AG20443 (cell line): ENCODE data around the gene RAB26.

Experiments
- DNase-seq: peaks from one replicate; pipeline ENCODE4 v3.0.0; 2012; ENCODE audit warnings: low spot score, mixed read lengths

The RAB26 gene

DNA sequence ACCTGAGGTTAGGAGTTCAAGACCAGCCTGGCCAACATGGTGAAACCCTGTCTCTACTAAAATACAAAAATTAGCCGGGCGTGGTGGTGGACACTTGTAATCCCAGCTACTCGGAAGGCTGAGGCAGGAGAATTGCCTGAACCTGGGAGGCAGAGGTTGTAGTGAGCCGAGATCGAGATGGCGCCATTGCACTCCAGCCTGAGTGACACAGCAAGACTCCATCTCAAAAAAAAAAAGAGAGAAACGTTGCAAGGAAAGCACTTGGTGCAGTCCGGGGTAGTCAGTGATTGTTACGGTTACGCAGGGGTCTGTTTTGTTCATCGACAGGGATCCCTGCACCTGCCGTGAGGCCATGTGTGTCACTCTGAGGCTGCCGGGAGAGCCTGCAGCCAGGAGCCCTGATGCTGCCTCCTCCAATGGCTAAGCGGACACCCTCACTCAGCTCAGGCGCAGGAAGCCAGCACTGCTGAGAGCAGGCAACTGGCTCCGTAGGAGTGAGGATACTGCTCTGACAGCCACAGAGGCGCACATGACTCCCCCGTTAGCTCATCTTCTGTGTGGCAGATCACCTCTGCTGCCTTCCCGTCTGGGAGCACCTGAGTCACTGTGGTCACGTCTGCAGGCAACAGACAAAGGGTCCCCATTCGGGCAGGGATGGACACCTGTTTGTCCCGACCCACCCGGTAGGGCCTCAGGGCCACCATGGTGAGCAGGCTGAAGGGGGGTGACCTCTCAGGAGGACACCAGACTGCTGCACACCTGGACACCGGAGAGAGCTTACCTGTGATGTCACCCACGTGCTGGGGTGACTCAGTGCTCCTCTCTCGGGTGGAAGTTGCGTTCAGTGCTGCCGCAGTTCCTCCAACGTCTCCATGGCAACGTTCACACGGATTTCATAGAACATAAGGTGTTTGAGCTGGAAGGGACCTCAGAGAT is 5.2 kb upstream of the RAB26 start:
- DNase-seq: no peak

DNA sequence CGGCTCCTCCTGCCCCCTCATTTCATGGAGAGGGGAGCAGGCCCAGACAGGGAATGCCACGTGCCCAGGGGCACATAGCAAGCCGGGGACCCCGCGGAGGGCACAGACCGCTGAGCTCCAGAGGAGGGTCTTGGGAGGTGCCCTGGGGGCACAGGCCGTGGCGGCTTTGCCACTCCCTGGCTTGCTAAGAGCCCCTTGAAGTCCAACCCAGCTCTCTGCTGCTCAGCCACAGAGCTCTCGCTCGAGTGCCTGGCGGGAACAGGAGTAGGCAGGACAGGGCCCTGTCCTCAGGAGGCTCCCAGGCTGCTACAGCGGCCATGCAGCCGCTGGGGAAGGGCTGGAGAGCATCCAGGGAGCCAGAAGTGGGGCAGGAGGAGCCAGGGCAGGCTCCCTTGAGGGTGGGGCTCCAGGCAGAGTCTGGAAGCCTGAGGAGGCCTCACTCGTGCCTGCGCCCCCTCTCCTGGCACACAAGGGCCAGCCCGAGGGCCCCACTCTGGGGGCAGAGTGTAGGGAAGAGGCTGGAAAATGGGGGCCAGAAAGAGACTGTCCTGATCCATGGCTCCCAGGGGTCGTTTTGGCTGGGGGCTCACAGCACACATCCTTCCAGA is 4.4 kb upstream of the RAB26 start:
- DNase-seq: no peak

DNA sequence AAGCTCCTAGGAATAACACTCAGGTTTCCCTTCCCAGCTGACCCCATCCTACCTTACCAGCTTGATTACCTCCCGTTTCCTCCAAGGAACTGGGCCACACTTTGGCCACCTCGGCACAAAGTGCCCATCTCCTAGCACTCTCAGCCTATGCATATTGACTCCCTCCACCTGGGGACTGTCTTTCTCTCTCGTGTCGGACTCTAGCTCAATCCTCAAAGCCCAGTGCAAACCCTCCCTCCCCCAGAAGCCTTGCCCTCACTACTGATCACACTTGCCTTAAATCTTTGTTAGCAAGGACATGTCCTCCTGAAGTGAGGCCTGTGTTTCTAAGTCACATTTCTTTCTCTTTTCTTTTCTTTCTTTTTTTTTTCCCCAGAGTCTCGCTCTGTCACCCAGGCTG is 2.6 kb upstream of the RAB26 start:
- DNase-seq: no peak

DNA sequence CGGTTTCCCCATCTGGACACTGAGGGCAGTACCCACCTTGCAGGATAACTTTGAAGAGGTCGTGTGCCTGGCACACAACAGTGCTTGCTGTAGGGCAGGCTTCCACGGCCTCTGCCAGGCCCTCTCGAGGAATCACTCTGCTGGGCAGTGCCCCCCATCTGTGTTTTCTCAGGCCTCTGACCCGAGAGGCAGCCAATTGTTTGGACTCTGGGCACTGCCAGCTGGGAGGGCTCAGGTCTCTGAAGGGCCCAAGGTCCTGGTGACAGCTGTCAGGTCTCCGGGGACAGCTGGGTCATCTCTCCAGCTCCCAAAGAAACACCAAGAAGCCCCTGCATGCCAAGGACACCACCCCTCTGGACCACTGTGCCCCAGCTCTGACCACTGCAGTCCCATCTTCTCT is 1.0 kb upstream of the RAB26 start:
- no peak for DNase-seq

DNA sequence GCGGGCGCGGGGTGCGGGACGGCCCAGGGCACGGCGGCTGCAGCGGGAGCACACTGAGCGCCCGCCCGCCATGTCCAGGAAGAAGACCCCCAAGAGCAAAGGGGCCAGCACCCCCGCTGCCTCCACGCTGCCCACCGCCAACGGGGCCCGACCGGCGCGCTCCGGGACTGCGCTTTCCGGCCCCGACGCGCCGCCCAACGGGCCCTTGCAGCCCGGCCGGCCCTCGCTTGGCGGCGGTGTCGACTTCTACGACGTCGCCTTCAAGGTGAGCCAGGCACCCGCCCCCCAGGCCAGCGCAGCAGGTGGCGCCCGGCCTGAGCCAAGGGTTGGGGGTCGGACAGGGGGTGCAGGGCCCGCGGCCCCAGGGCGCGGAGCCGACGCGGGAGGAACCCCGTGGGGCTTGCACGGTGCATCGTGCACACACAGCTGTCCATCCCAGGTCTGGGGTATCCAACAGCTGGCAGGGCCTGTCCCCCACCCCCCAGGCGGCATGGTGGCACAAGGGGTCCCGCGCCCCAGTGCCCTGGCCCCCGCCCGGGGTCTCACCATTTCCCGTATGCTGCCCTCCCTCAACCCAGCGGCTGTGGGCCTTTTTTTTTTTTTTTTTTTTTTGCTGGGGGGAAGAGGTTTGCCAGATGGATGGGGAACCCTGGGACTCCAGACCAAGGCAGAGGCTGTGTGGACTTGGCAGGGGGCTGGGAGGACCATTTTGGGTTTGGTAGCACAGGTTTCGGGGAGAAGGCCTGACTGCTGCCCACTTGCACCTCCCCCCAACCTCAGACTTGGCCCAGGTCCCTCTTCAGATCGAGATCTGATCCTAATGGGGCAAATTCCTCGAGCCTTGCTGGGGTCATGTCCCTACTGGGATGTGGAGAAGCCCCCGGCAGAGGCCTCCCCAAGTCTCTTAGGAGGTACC is 547 bp downstream of the RAB26 start:
- no peak for DNase-seq

DNA sequence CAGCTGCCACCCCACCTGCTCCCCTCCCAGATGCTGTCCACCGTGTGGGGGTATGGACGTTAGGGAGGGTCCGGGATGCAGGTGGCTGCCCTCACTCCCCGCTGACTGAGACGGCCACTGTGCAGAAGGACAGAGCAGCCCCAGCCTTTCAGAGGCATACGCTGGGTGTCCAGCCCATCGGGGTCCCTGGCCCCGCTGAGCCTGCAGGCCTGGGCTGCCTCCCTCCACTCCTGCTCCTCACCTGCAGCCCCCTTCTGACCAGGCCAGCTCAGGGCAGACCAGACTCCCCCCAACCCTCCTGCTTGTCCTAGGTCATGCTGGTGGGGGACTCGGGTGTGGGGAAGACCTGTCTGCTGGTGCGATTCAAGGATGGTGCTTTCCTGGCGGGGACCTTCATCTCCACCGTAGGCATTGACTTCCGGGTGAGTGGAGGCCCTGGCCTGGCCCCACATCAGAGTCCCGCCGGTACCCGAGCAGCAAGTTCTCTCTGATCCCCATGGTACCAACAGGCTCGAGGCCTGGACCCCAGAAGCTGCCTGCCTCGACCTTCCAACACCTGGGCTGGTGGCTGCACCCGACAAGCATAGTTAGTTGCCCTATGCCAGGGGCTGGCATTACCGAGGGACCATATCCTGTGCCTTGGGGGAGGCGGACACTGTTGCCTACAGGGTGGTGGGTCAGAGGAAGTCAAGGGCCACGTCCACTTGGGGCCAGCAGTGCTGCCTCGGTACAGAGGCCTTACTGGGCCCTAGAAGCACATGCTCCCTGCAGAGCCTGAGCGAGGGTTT is 1.4 kb downstream of the RAB26 start:
- no peak for DNase-seq

DNA sequence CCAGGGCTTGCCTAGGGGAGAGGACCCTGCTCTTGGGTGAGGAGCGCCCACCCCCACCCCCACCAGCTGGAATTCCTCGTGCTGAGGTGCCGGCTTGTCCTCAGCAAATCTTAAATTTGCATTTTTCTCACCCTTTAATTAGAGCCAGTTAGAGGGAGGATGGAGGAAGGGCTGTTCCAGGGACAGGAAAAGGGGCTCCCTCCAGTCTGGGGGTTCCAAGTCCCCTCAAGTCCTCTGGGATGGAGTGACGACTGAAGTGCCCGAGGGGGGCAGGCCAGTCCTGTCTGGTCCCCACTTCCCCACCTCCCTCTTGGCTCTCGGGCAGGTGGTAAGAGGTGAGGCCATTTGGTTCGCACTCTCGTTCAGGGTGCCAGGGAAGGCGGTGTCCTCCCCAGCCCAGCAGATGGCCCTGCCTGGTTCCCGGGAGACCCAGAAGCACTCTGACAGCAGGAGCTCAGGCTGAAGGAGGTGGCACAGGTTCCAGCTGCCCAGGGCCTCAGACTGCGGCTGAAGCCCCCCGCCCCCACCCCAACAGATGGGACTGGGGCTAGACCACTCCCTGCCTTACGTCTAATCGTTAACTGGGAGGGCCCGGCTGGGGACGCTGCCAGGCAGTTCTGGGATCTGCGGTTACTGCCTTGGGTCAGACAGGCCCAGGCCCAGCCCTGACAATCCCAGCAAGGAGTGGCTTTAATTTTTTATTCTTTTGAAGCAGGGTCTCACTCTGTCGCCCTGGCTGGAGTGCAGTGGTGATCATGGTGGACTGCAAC is 2.2 kb downstream of the RAB26 start:
- DNase-seq: no peak

DNA sequence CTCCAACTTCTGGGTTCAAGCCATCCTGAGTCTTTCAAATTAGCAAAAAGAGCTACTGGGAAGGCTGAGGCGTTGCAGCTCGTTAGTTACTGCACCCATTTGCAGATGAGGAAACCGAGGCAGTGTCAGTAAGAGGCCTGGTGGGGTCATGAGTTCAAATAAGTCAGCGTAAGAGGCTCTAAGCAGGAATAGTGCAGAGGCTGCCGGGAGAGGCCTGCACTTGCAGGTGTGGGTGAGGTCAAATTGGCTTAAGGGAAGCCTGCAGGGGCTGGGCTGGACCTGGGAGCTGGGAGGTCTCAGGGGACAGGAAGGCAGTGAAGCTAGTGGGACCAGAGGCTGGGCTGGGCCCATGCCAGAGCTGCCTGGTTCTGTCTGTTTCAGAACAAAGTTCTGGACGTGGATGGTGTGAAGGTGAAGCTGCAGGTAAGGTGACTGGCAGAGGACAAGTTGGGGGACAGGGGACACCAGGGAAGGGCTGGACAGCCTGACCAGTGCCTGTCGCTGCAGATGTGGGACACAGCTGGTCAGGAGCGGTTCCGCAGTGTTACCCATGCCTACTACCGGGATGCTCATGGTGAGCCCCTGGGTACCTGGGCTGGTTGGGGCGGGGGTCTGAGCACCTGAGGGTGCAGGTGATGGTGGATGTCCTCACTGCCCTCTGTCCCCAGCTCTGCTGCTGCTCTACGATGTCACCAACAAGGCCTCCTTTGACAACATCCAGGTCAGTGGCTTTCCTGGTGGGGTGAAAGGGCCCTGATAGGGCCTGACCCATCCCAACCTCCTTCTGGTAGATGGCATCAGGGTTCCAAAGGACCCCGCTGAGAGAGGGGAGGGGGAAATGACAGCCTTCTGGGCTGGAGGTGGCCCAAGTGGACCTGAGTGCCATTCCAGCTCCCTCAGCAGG is 3.0 kb downstream of the RAB26 start:
- no peak for DNase-seq

DNA sequence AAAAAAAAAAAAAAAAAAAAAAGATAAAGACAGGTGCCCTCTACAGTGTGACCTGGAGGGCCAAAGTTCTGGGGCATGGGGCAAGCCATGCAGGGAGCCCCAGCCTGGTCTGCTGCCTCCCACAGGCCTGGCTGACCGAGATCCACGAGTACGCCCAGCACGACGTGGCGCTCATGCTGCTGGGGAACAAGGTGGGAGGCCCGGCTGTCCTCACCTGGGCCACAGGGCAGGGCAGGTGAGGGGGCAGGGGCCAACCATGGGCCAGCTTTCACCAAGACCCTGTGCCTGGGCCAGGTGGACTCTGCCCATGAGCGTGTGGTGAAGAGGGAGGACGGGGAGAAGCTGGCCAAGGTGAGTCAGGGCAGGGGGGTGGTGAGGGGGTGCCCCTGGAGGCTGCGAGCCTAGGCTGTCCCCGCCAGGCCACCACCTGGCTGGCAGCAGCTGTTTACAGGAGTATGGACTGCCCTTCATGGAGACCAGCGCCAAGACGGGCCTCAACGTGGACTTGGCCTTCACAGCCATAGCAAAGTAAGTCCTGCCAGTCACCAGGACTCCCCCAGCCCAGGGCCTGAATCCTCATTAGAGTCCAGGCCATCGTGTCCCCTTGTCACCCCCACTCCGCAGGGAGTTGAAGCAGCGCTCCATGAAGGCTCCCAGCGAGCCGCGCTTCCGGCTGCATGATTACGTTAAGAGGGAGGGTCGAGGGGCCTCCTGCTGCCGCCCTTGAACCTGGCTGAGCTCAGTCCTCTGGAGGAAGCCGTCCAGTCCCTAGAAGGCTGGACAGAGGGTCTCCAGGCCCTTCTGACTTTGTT is 4.5 kb downstream of the RAB26 start:
- DNase-seq: no peak

DNA sequence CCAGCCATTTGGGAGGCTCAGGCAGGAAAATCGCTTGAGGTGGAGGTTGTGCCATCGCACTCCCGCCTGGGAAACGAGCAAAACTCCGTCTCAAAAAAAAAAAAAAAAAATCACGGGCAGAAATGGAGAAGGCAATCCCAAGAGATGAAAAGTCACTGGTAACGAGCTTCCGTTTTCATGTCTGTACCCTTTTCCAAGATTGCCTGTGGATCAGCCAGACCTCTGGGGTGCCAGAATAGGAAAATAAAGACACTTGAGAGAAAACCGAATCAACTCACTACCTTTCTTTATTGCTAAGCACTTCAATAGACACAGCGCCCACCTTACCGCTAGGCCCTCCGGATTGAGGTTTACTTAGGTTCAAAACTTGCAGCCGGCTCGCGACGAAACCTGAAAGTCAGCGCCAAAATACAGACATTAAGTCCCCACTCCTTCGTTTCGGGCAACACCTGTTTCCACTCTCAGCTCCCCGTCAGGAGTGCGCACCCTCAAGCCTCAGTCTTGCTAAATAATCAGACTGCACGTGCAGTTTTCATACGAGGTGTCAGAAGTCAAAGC is 6.2 kb downstream of the RAB26 start:
- no peak for DNase-seq

DNA sequence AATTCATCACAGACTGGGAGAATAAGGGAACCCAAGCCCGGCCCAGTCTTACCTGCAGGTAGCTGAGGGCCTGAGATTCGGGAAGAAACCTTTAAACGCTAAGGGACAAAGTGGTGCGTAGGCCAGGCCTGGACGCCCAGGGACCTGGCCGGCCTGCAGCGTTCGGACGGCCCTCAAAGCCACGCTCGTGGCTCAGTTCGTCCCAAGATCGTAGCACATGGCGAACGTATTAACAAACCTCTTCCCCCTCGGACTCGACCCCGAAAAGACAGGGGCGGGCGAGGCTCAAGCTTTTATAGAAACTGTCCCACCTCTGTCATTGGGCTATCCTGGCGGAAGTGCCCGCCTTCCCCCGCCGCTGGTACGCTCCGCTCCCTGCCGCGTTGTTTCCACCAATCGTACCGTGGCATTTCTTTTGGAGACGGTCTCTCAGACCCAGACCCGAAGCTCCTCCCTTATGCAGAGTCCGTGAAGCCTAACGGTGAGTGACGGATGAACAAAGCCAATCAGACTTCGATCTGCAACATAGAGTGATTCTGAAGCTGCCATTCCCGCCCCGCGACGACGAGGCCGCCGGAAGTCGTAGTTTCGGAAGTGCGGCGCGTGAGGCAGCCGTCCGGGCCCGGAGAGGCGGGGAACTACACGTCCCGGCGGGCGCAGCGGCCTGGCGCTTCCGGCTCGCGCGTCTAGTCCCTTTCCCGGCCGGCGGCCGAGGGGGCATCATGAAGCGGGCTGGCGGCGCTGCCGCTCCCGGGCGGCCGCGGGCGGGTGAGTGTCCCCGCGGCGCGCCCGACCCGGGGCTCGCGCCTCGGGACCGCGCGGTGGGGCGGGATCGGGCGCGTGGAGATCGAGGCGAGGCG is 6.9 kb downstream of the RAB26 start, which contains the start of gene TRAF7:
Gene TRAF7, plus strand, starts transcription at position 692 of the 860 bp plus-strand sequence. CDS start 8,139 bp downstream, outside the sequence.
- peak; percentile 97 for DNase-seq

DNA sequence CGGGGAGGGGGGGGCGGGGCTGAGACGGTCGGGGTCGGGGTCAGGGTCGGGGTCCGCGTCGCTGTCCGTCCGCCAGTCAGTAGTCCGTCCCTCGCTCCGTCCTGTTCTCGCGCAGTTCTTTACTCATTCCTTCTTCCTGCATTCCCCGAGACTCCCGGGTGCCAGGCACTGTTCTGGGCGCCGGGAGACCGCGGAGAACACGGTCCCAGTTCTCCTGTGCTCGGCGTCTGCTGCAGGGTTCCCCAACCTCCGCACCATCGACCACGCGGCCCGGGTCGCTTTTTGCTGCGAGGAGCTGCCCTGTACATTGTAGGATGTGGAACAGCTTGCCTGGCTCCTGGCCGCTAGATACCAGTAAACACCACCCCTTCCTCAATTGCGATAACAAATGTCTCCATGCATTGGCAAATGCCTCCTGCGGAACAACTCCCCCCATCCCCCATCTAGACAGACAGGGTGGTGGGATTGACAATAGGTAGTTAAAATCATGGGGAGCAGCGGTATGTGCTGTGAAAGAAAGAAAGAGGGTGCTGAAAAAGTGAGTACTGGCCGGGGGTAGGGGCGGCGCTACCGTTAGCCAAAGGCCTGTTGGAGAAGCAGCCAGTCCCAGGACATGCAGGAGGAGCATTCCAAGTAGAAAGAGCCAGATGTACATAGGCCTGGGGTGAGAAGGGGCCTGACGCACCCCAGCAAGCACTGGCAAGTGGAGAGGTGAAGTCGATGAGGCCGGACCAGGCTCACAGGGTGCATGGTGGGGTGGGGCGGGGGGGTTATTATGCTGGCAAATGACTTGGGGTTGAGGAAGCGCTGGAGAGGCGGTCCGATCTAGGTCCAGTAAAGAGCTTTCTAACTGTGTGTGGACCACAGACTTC is 7.8 kb downstream of the RAB26 start:
- DNase-seq: peak; percentile 40

DNA sequence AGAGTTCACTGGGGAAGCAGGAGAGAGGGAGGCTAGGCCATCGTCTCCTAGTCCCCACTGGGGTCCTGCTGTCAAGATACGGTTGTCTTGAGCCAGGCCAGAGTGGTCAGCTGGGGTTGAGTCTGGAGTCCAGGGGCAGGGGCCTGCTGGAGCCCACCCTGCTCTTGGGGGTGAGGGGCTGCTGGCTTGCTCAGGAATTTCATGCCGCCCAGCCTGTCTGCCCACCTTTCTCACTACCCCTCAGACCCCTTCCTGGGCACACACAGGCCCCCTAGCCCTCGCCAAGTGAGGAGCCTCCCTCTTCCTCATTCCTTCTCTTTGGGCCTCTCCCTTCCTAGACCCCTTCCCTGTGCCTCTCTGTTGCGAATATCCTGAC is 8.4 kb downstream of the RAB26 start:
- no peak for DNase-seq

DNA sequence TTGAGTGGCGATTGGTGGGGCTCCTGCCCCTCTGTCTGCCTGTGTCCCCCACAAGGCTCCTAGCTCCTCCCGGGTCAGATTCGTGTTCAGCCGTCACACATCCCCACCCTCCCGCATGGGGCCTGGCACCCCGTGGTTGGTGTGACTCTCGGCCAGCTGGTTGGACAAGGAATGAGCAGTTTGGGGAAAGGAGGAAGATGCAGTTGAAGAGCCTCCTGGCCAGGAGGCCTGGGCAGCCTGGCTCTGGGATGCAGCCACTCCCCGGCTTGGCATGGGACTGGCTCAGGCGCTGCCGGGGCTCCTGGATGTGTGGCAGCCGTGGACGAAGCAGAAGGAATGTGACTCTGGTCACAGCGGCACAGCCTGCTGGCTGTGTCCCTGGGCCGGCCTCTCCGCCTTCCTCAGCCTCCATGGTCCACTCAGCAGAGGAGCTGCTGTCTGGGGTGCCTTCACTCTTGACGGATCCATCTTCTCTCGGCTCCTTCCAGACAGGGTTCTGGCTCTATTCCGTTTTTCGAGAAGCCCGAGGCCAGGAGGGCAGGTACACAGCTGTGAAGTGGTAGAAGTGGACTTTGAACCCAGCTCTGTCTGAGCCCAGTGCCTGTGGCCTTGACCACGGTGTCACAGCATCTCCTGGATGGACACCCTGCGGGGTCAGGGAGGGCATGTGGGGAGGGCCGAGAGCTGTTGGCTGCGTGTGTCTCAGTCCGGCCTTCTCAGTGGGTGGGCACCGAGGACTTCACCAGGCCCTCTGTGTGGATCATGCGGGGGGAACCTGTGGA is 9.2 kb downstream of the RAB26 start:
- DNase-seq: peak; percentile 27

DNA sequence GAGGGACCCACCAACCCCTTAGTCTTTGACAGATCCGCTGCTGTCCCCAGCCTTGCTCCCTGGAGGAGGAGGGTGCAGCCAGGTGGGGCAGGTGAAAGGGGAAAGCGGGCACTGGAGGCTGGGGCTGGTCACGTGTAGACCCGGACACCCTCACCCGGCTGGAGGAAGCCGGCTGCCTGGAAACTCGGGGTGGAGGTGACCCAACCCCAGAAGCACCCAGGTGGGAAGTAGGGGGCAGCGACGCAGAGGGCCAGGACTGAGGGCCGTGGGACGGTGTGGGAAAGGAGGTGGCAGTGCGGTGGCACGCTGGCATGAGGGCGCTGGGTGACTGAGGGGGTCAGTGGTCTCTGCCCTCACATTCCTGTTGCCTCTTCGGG is 9.8 kb downstream of the RAB26 start:
- no peak for DNase-seq
